WERI-Rb-1 (cell line): ENCODE measurements around the gene KIF3B.

Experiments used
- DNase-seq: peaks from one replicate; pipeline ENCODE4 v3.0.0-alpha.2; 2020
- H3K27ac ChIP-seq: fragments of 250-450 bp; sonication (Bioruptor Pico); 2 replicates; pipeline ENCODE4 v1.5.1; 2020; ENCODE audit warnings: mild to moderate bottlenecking, moderate library complexity
- H3K27me3 ChIP-seq: fragments of 250-450 bp; sonication (Bioruptor Pico); 2 replicates; pipeline ENCODE4 v1.5.1; 2021; ENCODE audit warnings: mild to moderate bottlenecking, low read depth, moderate library complexity; ENCODE audit not compliant: insufficient read depth, severe bottlenecking
- H3K36me3 ChIP-seq: fragments of 250-450 bp; sonication (Bioruptor Pico); 2 replicates; pipeline ENCODE4 v1.5.1; 2020; ENCODE audit warnings: mild to moderate bottlenecking, moderate library complexity
- H3K4me3 ChIP-seq: 2 replicates; pipeline ENCODE4 v1.5.1; 2011; ENCODE audit warnings: low read depth, mild to moderate bottlenecking, control low read depth, low read length
- H3K9me3 ChIP-seq: fragments of 250-450 bp; sonication (Bioruptor Pico); 2 replicates; pipeline ENCODE4 v1.5.1; 2021; ENCODE audit warnings: mild to moderate bottlenecking, moderate library complexity; ENCODE audit not compliant: severe bottlenecking
- TF ChIP-seq, protein P1 (sequence below): IDR thresholded peaks from 2 replicates; pipeline ENCODE4 v1.5.1; 2011; ENCODE audit warnings: low read depth, mild to moderate bottlenecking, control low read depth, inconsistent platforms, low read length

Gene KIF3B

DNA sequence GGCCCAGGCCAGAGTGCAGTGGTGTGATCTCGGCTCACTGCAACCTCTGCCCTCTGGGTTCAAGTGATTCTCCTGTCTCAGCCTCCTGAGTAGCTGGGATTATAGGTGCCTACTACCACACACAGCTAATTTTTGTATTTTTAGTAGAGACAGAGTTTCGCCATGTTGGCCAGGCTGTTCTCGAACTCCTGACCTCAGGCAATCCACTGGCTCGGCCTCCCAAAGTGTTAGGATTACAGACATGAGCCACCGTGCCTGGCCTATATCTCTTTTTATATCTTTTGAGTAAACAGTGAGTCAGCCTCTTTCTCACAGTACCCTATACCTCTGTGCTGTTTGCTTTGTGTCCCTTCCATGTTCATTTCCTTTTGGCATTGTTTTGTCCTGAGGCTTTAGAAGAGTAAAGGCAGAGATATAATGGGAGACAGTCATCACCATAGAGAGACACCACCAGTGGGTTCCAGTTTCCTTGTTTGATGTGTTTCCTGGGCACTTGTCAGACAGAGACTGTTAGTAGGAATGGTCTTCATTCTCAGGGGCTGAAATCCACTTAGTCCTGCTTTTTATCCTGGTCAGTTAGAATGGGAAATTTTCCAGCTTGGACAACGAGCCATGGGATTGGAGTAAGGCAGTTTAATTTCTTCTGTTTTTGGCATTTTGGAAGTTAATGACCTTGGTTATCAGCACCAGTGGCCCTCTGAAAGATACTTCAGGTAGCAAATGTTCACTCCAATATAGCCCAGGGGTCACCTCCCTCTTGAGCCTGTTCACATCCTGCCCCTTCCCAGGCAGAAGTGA is 48.5 kb downstream of the KIF3B start:
- Histone ChIP-seq H3K27ac (no peak overlapping the region), H3K9me3 (no peaks in the 10 kb centered on the region), H3K27me3 (no peaks in the 10 kb centered on the region), H3K36me3 (peaks cover 20% of the 10 kb centered on the region), H3K4me3 (no peak overlapping the region)
- no peak for DNase-seq
- TF ChIP-seq, protein P1, sequence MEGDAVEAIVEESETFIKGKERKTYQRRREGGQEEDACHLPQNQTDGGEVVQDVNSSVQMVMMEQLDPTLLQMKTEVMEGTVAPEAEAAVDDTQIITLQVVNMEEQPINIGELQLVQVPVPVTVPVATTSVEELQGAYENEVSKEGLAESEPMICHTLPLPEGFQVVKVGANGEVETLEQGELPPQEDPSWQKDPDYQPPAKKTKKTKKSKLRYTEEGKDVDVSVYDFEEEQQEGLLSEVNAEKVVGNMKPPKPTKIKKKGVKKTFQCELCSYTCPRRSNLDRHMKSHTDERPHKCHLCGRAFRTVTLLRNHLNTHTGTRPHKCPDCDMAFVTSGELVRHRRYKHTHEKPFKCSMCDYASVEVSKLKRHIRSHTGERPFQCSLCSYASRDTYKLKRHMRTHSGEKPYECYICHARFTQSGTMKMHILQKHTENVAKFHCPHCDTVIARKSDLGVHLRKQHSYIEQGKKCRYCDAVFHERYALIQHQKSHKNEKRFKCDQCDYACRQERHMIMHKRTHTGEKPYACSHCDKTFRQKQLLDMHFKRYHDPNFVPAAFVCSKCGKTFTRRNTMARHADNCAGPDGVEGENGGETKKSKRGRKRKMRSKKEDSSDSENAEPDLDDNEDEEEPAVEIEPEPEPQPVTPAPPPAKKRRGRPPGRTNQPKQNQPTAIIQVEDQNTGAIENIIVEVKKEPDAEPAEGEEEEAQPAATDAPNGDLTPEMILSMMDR = no peak

DNA sequence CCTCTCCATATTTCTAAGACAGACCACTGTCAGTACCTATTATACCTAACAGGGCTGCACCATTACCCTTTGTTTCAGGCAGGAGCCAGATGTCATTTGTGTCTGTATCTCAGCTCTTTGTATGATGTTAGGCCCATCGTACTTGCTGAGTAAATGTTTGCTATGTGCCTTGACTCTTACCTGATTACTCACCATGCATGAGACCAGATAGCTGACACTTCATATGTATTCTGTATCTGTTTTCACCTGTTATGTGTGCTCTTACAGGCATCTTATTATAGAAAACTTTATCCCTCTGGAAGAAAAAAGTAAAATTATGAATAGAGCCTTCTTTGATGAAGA is 49.0 kb downstream of the KIF3B start:
- Histone ChIP-seq H3K27me3 (no peaks in the 10 kb centered on the region), H3K27ac (no peak overlapping the region), H3K9me3 (no peaks in the 10 kb centered on the region), H3K4me3 (no peak overlapping the region), H3K36me3 (peaks cover 22% of the 10 kb centered on the region)
- TF ChIP-seq, protein P1 = no peak
- DNase-seq = no peak

DNA sequence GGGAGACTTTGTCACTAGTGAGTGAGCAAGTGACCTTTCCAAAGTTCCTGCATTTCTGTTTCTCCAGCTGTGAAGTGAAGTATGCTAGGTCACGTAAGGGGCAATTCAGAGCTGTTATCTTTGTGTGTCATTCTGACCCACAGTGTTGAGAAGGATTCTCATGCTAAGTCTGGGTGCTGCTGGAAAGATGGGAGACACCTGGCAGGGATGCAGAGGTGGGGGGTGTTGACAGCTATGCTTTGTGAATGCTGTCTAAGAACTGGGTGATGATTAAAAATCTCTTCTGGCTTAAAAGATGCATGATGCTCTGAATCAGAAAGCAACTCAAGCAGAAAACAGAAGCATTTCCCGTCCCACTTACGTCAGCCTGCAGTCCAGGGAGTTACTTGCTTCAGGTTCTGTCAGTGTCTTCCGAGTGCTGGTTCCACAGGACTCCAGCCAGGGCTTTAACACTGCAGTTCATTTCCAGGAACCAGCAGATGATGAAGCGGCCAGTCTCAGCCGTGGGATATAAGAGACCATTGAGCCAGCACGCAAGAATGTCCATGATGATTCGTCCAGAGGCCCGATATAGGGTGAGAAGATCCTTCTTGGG is 49.7 kb downstream of the KIF3B start:
- H3K27me3 ChIP-seq = no peaks in the 10 kb centered on the region
- no peak overlapping the region for H3K4me3 ChIP-seq
- H3K9me3 ChIP-seq = no peaks in the 10 kb centered on the region
- TF ChIP-seq, protein P1 = no peak
- no peak for DNase-seq
- no peak overlapping the region for H3K27ac ChIP-seq
- H3K36me3 ChIP-seq = peaks cover 21% of the 10 kb centered on the region

DNA sequence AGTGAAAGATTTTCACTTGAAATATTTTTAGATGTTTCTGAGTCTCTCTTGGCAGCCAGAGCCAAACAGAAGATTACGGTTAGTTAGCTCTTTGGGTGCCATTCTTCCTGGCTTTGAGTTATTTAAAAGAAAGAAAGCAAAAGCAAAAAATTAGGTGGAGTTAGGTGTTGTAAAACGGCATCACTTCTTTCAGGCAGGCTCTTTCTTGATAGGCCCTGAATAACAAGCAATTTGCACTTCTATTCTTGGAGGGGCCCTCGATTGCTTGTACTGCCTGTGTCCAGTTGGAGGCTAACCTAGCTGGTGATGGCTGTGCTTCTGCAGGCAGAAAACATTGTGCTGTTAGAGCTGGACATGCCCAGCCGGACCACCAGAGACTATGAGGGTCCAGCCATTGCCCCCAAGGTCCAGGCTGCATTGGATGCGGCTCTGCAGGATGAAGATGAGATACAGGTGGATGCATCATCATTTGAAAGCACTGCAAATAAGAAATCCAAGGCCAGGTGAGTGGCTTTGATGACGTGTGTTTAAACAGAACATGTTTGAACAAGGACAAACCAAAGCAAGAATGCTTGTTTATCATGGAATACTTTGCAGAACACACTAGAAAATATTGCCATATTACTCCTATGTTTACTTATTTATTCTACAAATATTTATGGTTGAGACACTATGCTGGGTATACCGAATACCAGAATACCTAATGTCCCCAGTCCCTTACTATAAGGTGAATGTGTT is 52.5 kb downstream of the KIF3B start:
- no peak for DNase-seq
- no peak overlapping the region for H3K27ac ChIP-seq
- no peaks in the 10 kb centered on the region for H3K27me3 ChIP-seq
- no peak overlapping the region for H3K4me3 ChIP-seq
- TF ChIP-seq, protein P1 = no peak
- H3K36me3 ChIP-seq = peaks cover 21% of the 10 kb centered on the region
- H3K9me3 ChIP-seq = no peaks in the 10 kb centered on the region

DNA sequence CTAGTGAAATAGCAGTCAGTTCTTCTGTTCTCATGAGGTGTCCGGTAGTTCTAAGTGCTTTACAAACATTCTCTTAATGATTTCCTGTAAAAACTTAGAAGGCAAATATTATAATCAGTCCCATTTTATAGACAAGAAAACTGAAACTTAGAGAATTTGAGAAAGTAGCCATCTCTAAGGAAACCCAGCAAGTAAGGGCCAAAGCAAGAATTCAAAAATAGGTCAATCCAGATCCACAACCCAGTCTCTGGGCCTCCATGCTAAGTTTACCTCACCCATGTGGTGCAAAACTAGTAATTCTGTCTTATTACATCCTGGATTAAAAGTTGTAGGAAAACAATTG is 53.1 kb downstream of the KIF3B start:
- no peaks in the 10 kb centered on the region for H3K9me3 ChIP-seq
- peaks cover 21% of the 10 kb centered on the region for H3K36me3 ChIP-seq
- H3K27me3 ChIP-seq = no peaks in the 10 kb centered on the region
- no peak overlapping the region for H3K27ac ChIP-seq
- TF ChIP-seq, protein P1 = no peak
- DNase-seq = no peak
- no peak overlapping the region for H3K4me3 ChIP-seq
